GM12878 (cell line): ENCODE results near the gene SPINT1. TPM values are rescaled to one million over a fixed set of nuclear protein-coding genes. Genes with fewer than 3 reads are reported as not detected.
A peak's percentile ranks its signal among the peaks of the same experiment; 100 is the strongest.

Experiments used
- ATF7 ChIP-seq: fragments of 450-650 bp; IDR thresholded peaks from 2 replicates; pipeline ENCODE4 v1.6.1; 2016; ENCODE audit warnings: low read depth, mild to moderate bottlenecking
- BRCA1 ChIP-seq: IDR thresholded peaks from 2 replicates; pipeline ENCODE4 v1.6.1; 2011; ENCODE audit warnings: low read depth, low read length, improper control_type of control experiment
- CHD2 ChIP-seq: IDR thresholded peaks from 2 replicates; pipeline ENCODE4 v1.6.1; 2011; ENCODE audit warnings: low read depth, low read length, improper control_type of control experiment, borderline replicate concordance
- CHD4 ChIP-seq: fragments of 200-600 bp; sonication (generic); IDR thresholded peaks from 2 replicates; pipeline ENCODE4 v1.6.1; 2016; ENCODE audit warnings: mild to moderate bottlenecking
- CREM ChIP-seq: IDR thresholded peaks from 2 replicates; pipeline ENCODE4 v1.6.1; 2014; ENCODE audit warnings: antibody characterized with exemption, low read depth
- DPF2 ChIP-seq: fragments of 450-650 bp; IDR thresholded peaks from 2 replicates; pipeline ENCODE4 v1.6.1; 2017; ENCODE audit warnings: mild to moderate bottlenecking
- IKZF1 ChIP-seq: fragments of 450-650 bp; conservative IDR thresholded peaks from 2 replicates; pipeline ENCODE4 v1.6.1; 2017; ENCODE audit warnings: antibody characterized with exemption, mild to moderate bottlenecking
- KDM1A ChIP-seq: fragments of 200-600 bp; sonication (generic); IDR thresholded peaks from 2 replicates; pipeline ENCODE4 v1.6.1; 2016; ENCODE audit warnings: borderline replicate concordance
- MTA2 ChIP-seq: fragments of 450-650 bp; IDR thresholded peaks from 2 replicates; pipeline ENCODE4 v1.6.1; 2016; ENCODE audit warnings: low read depth, mild to moderate bottlenecking, moderate library complexity
- NBN ChIP-seq: fragments of 450-650 bp; IDR thresholded peaks from 2 replicates; pipeline ENCODE4 v1.6.1; 2016
- RCOR1 ChIP-seq: conservative IDR thresholded peaks from 2 replicates; pipeline ENCODE4 v1.6.1; 2012; ENCODE audit warnings: low read depth, low read length, improper control_type of control experiment
- RELA ChIP-seq: fragments of 450-650 bp; IDR thresholded peaks from 2 replicates; pipeline ENCODE4 v1.8.0; 2014; ENCODE audit warnings: borderline replicate concordance; ENCODE audit not compliant: partially characterized antibody
- RUNX3 ChIP-seq: IDR thresholded peaks from 2 replicates; pipeline ENCODE4 v1.6.1; 2012; ENCODE audit warnings: low read length, inconsistent platforms
- TBL1XR1 ChIP-seq: IDR thresholded peaks from 2 replicates; pipeline ENCODE4 v1.6.1; 2012; ENCODE audit warnings: low read depth, low read length, improper control_type of control experiment
- ZBTB4 ChIP-seq: fragments of 450-650 bp; formaldehyde crosslinking; IDR thresholded peaks from 2 replicates; pipeline ENCODE4 v1.4.0; 2022; ENCODE audit warnings: mild to moderate bottlenecking, moderate library complexity
- polyA plus RNA-seq, 11 experiments: library from polyadenylated mRNA; depleted of rRNA in 4 of 11; unstranded in 6 of 11; stranded (reverse) in 5 of 11; fragments of >200 nt; fragmentation: Nextera tagmentation in 4 of 11; fragmentation: Illumina TruSeq in 1 of 11; extraction: Ambion mirVana in 4 of 11; extraction: Trizol in 1 of 11; gene quantifications; 1 replicate in 1 of 11; 2 replicates in 10 of 11; pipeline versions ENCODE4 v1.2.1 to v1.2.3, GENCODE V29; 2011 to 2016; ENCODE audit warnings: inconsistent platforms in 2 of 11, missing spikeins in 2 of 11, low read depth in 1 of 11
- total RNA-seq, 4 experiments: library from RNA; depleted of rRNA in 3 of 4; stranded (reverse); fragments of >200 nt in 3 of 4; fragmentation: Illumina TruSeq in 1 of 4; extraction: Trizol in 1 of 4; gene quantifications; 2 replicates each; pipeline versions ENCODE4 v1.2.1 to v1.2.3, GENCODE V29; 2013 to 2021
- TF ChIP-seq, protein P1 (sequence below): IDR thresholded peaks from 2 replicates; pipeline ENCODE4 v1.6.1; 2012; ENCODE audit warnings: low read length, inconsistent platforms

SPINT1 gene
- total and polyA plus RNA-seq, 10 of the 15 experiments (the other 5 are each of a cell fraction or from before 2014, with no cell fraction given) = 3.5 to 28.6 (median 10.2) TPM

- TF ChIP-seq, protein P1, sequence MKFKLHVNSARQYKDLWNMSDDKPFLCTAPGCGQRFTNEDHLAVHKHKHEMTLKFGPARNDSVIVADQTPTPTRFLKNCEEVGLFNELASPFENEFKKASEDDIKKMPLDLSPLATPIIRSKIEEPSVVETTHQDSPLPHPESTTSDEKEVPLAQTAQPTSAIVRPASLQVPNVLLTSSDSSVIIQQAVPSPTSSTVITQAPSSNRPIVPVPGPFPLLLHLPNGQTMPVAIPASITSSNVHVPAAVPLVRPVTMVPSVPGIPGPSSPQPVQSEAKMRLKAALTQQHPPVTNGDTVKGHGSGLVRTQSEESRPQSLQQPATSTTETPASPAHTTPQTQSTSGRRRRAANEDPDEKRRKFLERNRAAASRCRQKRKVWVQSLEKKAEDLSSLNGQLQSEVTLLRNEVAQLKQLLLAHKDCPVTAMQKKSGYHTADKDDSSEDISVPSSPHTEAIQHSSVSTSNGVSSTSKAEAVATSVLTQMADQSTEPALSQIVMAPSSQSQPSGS = peak; percentile 27; the same call in 1 of the 2 replicates
- TF ChIP-seq CREM = peak; percentile 86
- no peak for TF ChIP-seq RCOR1
- no peak for TF ChIP-seq KDM1A
- TF ChIP-seq RELA = peak; percentile 79
- TF ChIP-seq BRCA1 = no peak
- no peak for TF ChIP-seq TBL1XR1
- TF ChIP-seq NBN = peak; percentile 45
- peak; percentile 22; the same call in 1 of the 2 replicates for TF ChIP-seq IKZF1
- peak; percentile 35; the same call in 1 of the 2 replicates for TF ChIP-seq RUNX3
- TF ChIP-seq DPF2 = 0 out of 2 replicates have a peak, but pooled peaks have one; percentile 21
- TF ChIP-seq MTA2 = peak; percentile 21; the same call in 1 of the 2 replicates
- peak; percentile 46; the same call in 1 of the 2 replicates for TF ChIP-seq CHD2
- TF ChIP-seq ZBTB4 = no peak
- no peak for TF ChIP-seq CHD4
- peak; percentile 52; the same call in 1 of the 2 replicates for TF ChIP-seq ATF7
Observed at GRCh38 chr15:40878785-40879184, 34.9 kb downstream of the SPINT1 start (continued).
